H1 (cell line): ENCODE data around the gene ALPL. TPM values are rescaled to one million over a fixed set of nuclear protein-coding genes. Genes with fewer than 3 reads are reported as not detected.

Experiments
- CTCF ChIA-PET: fragments of 300-600 bp; sonication (Branson Sonifier 250); formaldehyde crosslinking; loops from one replicate; lab custom pipeline; 2021; ENCODE audit not compliant: partially characterized antibody; lab: Charles Lee
- POLR2A ChIA-PET: fragments of 300-600 bp; sonication (Branson Sonifier 250); formaldehyde crosslinking; loops from one replicate; lab custom pipeline; 2021; ENCODE audit warnings: inconsistent platforms; ENCODE audit not compliant: partially characterized antibody; lab: Charles Lee
- DNase-seq, 2 experiments: peaks; one replicate each; pipeline versions ENCODE4 v3.0.0 to v3.0.0-alpha.2; 2010 to 2022; ENCODE audit warnings: low spot score in 2 of 2, low read depth in 1 of 2, mixed read lengths in 1 of 2
- FAIRE-seq: peaks from 2 replicates; lab custom pipeline; 2011; peaks lifted over from hg19 to GRCh38; lab: Jason Lieb, UNC
- H2AFZ ChIP-seq: 2 replicates; pipeline ENCODE4 v1.8.1; 2012; ENCODE audit warnings: low read length, inconsistent platforms
- H2AK5ac ChIP-seq: 2 replicates; pipeline ENCODE4 v1.6.1; 2013; ENCODE audit warnings: low read depth, low read length
- H2BK120ac ChIP-seq: replicated peaks from 2 replicates; pipeline ENCODE3; 2013; ENCODE audit warnings: low read depth, low read length, inconsistent platforms
- H2BK12ac ChIP-seq: 2 replicates; pipeline ENCODE4 v1.6.1; 2013; ENCODE audit warnings: low read depth, low read length
- H2BK15ac ChIP-seq: 2 replicates; pipeline ENCODE4 v1.6.1; 2013; ENCODE audit warnings: low read length
- H2BK20ac ChIP-seq: 2 replicates; pipeline ENCODE4 v1.6.1; 2013; ENCODE audit warnings: low read length
- H2BK5ac ChIP-seq: 2 replicates; pipeline ENCODE4 v1.6.1; 2013; ENCODE audit warnings: low read depth, low read length
- H3K14ac ChIP-seq: 2 replicates; pipeline ENCODE4 v1.6.1; 2013; ENCODE audit warnings: inconsistent platforms; ENCODE audit not compliant: insufficient read length
- H3K18ac ChIP-seq: 2 replicates; pipeline ENCODE4 v1.6.1; 2013; ENCODE audit warnings: low read length; ENCODE audit errors: extremely low read depth
- H3K23ac ChIP-seq: 2 replicates; pipeline ENCODE4 v1.6.1; 2013; ENCODE audit warnings: inconsistent platforms; ENCODE audit not compliant: insufficient read length
- H3K23me2 ChIP-seq: 2 replicates; pipeline ENCODE4 v1.6.1; 2013; ENCODE audit warnings: low read depth, low read length
- H3K27ac ChIP-seq: 2 replicates; pipeline ENCODE4 v1.6.1; 2011; ENCODE audit warnings: low read depth, low read length, inconsistent platforms
- H3K27me3 ChIP-seq, 4 experiments: replicated peaks in 1 of 4; 1 replicate in 1 of 4; 2 replicates in 3 of 4; pipeline versions ENCODE4 v1.6.1 to v1.8.1; 2011 to 2013; ENCODE audit warnings: low read length in 3 of 4, mild to moderate bottlenecking in 3 of 4, inconsistent platforms in 2 of 4, mixed read lengths in 2 of 4, moderate library complexity in 1 of 4; ENCODE audit not compliant: control insufficient read depth in 3 of 4, insufficient read depth in 3 of 4; ENCODE audit errors: extremely low read depth in 1 of 4
- H3K36me3 ChIP-seq, 4 experiments: 2 replicates each; pipeline versions ENCODE4 v1.6.1 to v1.8.1; 2011 to 2013; ENCODE audit warnings: mild to moderate bottlenecking in 4 of 4, low read length in 3 of 4, moderate library complexity in 2 of 4, control low read depth in 1 of 4, inconsistent platforms in 1 of 4; ENCODE audit not compliant: insufficient read depth in 4 of 4, control insufficient read depth in 2 of 4
- H3K4ac ChIP-seq: replicated peaks from 2 replicates; pipeline ENCODE3; 2013; ENCODE audit warnings: low read length, low read depth, mixed read lengths, inconsistent platforms; ENCODE audit not compliant: insufficient read length
- H3K4me1 ChIP-seq, 4 experiments: replicated peaks in 1 of 4; 1 replicate in 1 of 4; 2 replicates in 3 of 4; pipeline versions ENCODE4 v1.6.1 to v1.8.1; 2011 to 2013; ENCODE audit warnings: low read length in 3 of 4, inconsistent platforms in 2 of 4, mixed read lengths in 1 of 4; ENCODE audit not compliant: insufficient read depth in 4 of 4, control insufficient read depth in 3 of 4
- H3K4me2 ChIP-seq, 2 experiments: 2 replicates each; pipeline versions ENCODE4 v1.6.1 to v1.8.1; 2011 to 2013; ENCODE audit warnings: low read depth in 2 of 2, low read length in 2 of 2, control low read depth in 1 of 2, inconsistent platforms in 1 of 2, mild to moderate bottlenecking in 1 of 2; ENCODE audit not compliant: insufficient read depth in 1 of 2
- H3K4me3 ChIP-seq, 4 experiments: fragments of 200-600, 300-600 bp in 1 of 4; sonication (generic), shearing (Covaris generic), sonication (Bioruptor Twin) in 1 of 4; 2 replicates each; pipeline versions ENCODE4 v1.5.1 to v1.8.1; 2011 to 2016; ENCODE audit warnings: low read length in 4 of 4, low read depth in 3 of 4, control low read depth in 2 of 4, inconsistent platforms in 2 of 4, mild to moderate bottlenecking in 2 of 4, mixed read lengths in 1 of 4, moderate library complexity in 1 of 4; ENCODE audit not compliant: insufficient read depth in 2 of 4; ENCODE audit errors: extremely low read depth in 1 of 4
- H3K56ac ChIP-seq: replicated peaks from 2 replicates; pipeline ENCODE3; 2013; ENCODE audit warnings: low read depth, mild to moderate bottlenecking, mixed read lengths, low read length, inconsistent platforms; ENCODE audit not compliant: insufficient read length
- H3K79me1 ChIP-seq: 2 replicates; pipeline ENCODE4 v1.6.1; 2013; ENCODE audit warnings: low read depth, low read length, control low read depth
- H3K79me2 ChIP-seq, 2 experiments: 2 replicates each; pipeline versions ENCODE4 v1.6.1 to v1.8.1; 2012 to 2013; ENCODE audit warnings: low read length in 2 of 2, mild to moderate bottlenecking in 2 of 2, inconsistent platforms in 1 of 2; ENCODE audit not compliant: insufficient read depth in 2 of 2, control insufficient read depth in 1 of 2
- H3K9ac ChIP-seq, 4 experiments: replicated peaks in 1 of 4; 1 replicate in 1 of 4; 2 replicates in 3 of 4; pipeline versions ENCODE4 v1.6.1 to v1.8.1; 2011 to 2013; ENCODE audit warnings: low read depth in 3 of 4, low read length in 3 of 4, control low read depth in 2 of 4, mild to moderate bottlenecking in 2 of 4, moderate library complexity in 2 of 4, inconsistent platforms in 1 of 4; ENCODE audit errors: extremely low read depth in 1 of 4
- H3K9me3 ChIP-seq, 2 experiments: 2 replicates each; pipeline versions ENCODE4 v1.6.1 to v1.8.1; 2012 to 2013; ENCODE audit warnings: mild to moderate bottlenecking in 2 of 2, moderate library complexity in 2 of 2, control low read depth in 1 of 2, inconsistent platforms in 1 of 2, low read depth in 1 of 2, low read length in 1 of 2, mixed read lengths in 1 of 2; ENCODE audit not compliant: insufficient read depth in 2 of 2
- H4K20me1 ChIP-seq, 2 experiments: replicated peaks in 1 of 2; 2 replicates each; pipeline versions ENCODE3 to v1.8.1; 2011 to 2013; ENCODE audit warnings: inconsistent platforms in 2 of 2, low read length in 2 of 2, mild to moderate bottlenecking in 1 of 2; ENCODE audit not compliant: insufficient read depth in 2 of 2, control insufficient read depth in 1 of 2
- H4K5ac ChIP-seq: 2 replicates; pipeline ENCODE4 v1.6.1; 2013; ENCODE audit warnings: low read length, low read depth, mixed read lengths, inconsistent platforms; ENCODE audit not compliant: insufficient read length
- H4K8ac ChIP-seq: 2 replicates; pipeline ENCODE4 v1.8.0; 2013; ENCODE audit warnings: mild to moderate bottlenecking, moderate library complexity, low read length, inconsistent platforms; ENCODE audit not compliant: insufficient read depth; ENCODE audit errors: extremely low read depth
- H4K91ac ChIP-seq: replicated peaks from 2 replicates; pipeline ENCODE3; 2013; ENCODE audit warnings: low read length, mixed read lengths, inconsistent platforms; ENCODE audit not compliant: insufficient read length
- CBX5 ChIP-seq: fragments of 300-800, 300-1000 bp; sonication (generic); IDR thresholded peaks from 2 replicates; pipeline ENCODE4 v1.7.1; 2016; ENCODE audit warnings: antibody characterized with exemption, low read length, low read depth
- GTF2F1 ChIP-seq: IDR thresholded peaks from 2 replicates; pipeline ENCODE4 v1.6.1; 2012; ENCODE audit warnings: low read depth, low read length, improper control_type of control experiment, borderline replicate concordance
- NRF1 ChIP-seq: IDR thresholded peaks from 2 replicates; pipeline ENCODE4 v1.6.1; 2011; ENCODE audit warnings: mild to moderate bottlenecking, low read depth, low read length, improper control_type of control experiment
- POLR2AphosphoS5 ChIP-seq: IDR thresholded peaks from 2 replicates; pipeline ENCODE4 v1.6.1; 2011; ENCODE audit warnings: low read depth, low read length
- RFX5 ChIP-seq: IDR thresholded peaks from 2 replicates; pipeline ENCODE4 v1.6.1; 2011; ENCODE audit warnings: low read depth, low read length, improper control_type of control experiment, borderline replicate concordance
- RXRA ChIP-seq: IDR thresholded peaks from 2 replicates; pipeline ENCODE4 v1.6.1; 2011; ENCODE audit warnings: low read depth, mild to moderate bottlenecking, low read length, moderate library complexity; ENCODE audit not compliant: insufficient read depth
- SIN3A ChIP-seq, 2 experiments: IDR thresholded peaks in 1 of 2; conservative IDR thresholded peaks in 1 of 2; 2 replicates each; pipeline ENCODE4 v1.6.1; 2011 to 2012; ENCODE audit warnings: low read length in 2 of 2, improper control_type of control experiment in 1 of 2, low read depth in 1 of 2, mild to moderate bottlenecking in 1 of 2
- SIX5 ChIP-seq: IDR thresholded peaks from 2 replicates; pipeline ENCODE4 v1.6.1; 2011; ENCODE audit warnings: mild to moderate bottlenecking, low read depth, low read length
- WGBS, 2 experiments: shearing (Covaris generic) in 1 of 2; methylation state at CpG; one replicate each; pipeline versions ENCODE4 v1.1.6 to v1.1.7; 2013 to 2015; ENCODE audit warnings: low lambda C conversion rate in 2 of 2, mixed read lengths in 2 of 2, inconsistent platforms in 1 of 2, low coverage in 1 of 2, missing lambda C conversion rate in 1 of 2; ENCODE audit not compliant: insufficient replicate concordance in 2 of 2, insufficient coverage in 1 of 2, insufficient read length in 1 of 2; ENCODE audit errors: extremely low coverage in 1 of 2, missing lambda C conversion rate in 1 of 2; 5-methylcytosine and 5-hydroxymethylcytosine counted together
- polyA plus RNA-seq, 7 experiments: library from polyadenylated mRNA; depleted of rRNA in 3 of 7; stranded (reverse) in 5 of 7; unstranded in 2 of 7; fragments of >200 nt in 5 of 7; fragments of 200-250 nt in 2 of 7; gene quantifications; 1 replicate in 5 of 7; 2 replicates in 1 of 7; 4 replicates in 1 of 7; pipeline versions ENCODE4 v1.2.1 to v1.2.3, GENCODE V29; 2011 to 2013; ENCODE audit warnings: missing spikeins in 2 of 7, mixed read lengths in 2 of 7
- total RNA-seq: library from RNA; stranded (reverse); fragmentation: NEBNext Ultra II Directional; extraction: Animal tissue kit (Norgen Biotek cat#: 25700); gene quantifications from 2 replicates; pipeline ENCODE4 v1.2.1, GENCODE V29; 2021

The ALPL gene
- total and polyA plus RNA-seq, 2 of the 8 experiments (the other 6 are each of a cell fraction or from before 2014, with no cell fraction given): 175 to 362 TPM

DNA sequence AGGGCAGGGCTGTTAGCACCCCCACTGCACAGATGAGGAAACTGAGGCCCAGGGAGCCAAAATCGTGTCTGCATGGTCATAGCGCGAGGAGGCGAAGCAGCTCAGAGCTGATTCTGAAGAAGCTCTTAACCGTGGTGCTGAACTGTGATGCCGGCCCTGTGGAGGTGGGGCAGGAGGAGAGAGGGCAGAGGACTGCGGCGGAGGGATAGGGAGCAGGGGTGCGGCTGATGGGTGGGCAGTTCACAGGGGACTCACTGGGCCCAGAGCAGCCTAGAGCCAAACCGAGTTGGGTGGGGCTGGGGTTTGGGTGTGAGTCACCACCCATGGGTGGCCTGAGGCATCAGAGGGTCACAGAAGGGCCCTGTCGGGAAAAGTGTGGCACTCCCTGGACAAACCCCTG lies 85.3 kb downstream of the ALPL start:
- no peaks in the 10 kb centered on the region for H3K79me1 ChIP-seq
- H3K56ac ChIP-seq: no peak overlapping the region
- CTCF ChIA-PET: interaction anchor here (0.6 to 6.7 kb wide), 14 partner anchors 8 to 969 kb away, joined by 3 to 63 read pairs (median 4); partner anchors contain the start of gene ALPL
- no peak overlapping the region for H2BK12ac ChIP-seq
- H3K9me3 ChIP-seq: no peaks in the 10 kb centered on the region
- H4K20me1 ChIP-seq: peaks cover 0 to 1% of the 10 kb centered on the region in 2 experiments
- H3K14ac ChIP-seq: no peak overlapping the region
- no peaks in the 10 kb centered on the region for H3K36me3 ChIP-seq
- H2BK120ac ChIP-seq: no peak overlapping the region
- no peak overlapping the region for H3K4me2 ChIP-seq
- no peak overlapping the region for H3K18ac ChIP-seq
- no peak overlapping the region for H2BK15ac ChIP-seq
- no peak for FAIRE-seq
- whole genome bisulfite sequencing, 2 experiments: 72% methylated on average over 10 of the region's 11 CpGs; no CpG with 5 or more reads in 1 of the 2 experiments
- H4K5ac ChIP-seq: no peak overlapping the region
- no peak overlapping the region for H4K91ac ChIP-seq
- no peaks in the 10 kb centered on the region for H3K79me2 ChIP-seq
- H3K23me2 ChIP-seq: no peaks in the 10 kb centered on the region
- no peak overlapping the region for H3K27ac ChIP-seq
- H4K8ac ChIP-seq: no peak overlapping the region
- H2BK5ac ChIP-seq: no peak overlapping the region
- H3K4ac ChIP-seq: no peak overlapping the region
- no peak overlapping the region for H3K4me3 ChIP-seq
- 0 out of 7 replicates have a peak, but pooled peaks cover 0 to 2% (median 0%) of the 10 kb centered on the region in 4 experiments for H3K27me3 ChIP-seq
- H2BK20ac ChIP-seq: no peak overlapping the region
- POLR2A ChIA-PET: interaction anchor here (0.8 to 1.4 kb wide), 2 partner anchors 24 to 354 kb away, joined by 3 read pairs; no protein-coding TSS in a partner anchor
- no peak for DNase-seq
- peaks cover 5 to 14% (median 10%) of the 10 kb centered on the region in 4 experiments; a peak in 6 of 7 replicates for H3K4me1 ChIP-seq
- no peak overlapping the region for H3K23ac ChIP-seq
- no peak overlapping the region for H2AFZ ChIP-seq
- H2AK5ac ChIP-seq: no peak overlapping the region
- no peak overlapping the region for H3K9ac ChIP-seq
- TF ChIP-seq CBX5 (no peak), POLR2AphosphoS5 (no peak), SIX5 (no peak), RFX5 (no peak), RXRA (no peak), SIN3A (conservative IDR thresholded peaks at IDR 0.05 in 1 of 2, IDR thresholded peaks at IDR 0.05 in 1 of 2; ENCODE audit: low read depth in 1 of 2, low read length in 2 of 2) (no peak), GTF2F1 (no peak), NRF1 (no peak)
